Endothelial cell of umbilical vein (primary cell): Measurements from ENCODE around the gene MAPT.

Experiments used
- CTCF ChIP-seq, 2 donors: IDR thresholded peaks; 1 replicate in 1 of 2; 2 replicates in 1 of 2; pipeline ENCODE4 v1.5.1; 2011; ENCODE audit warnings: low read length in 2 of 2, mild to moderate bottlenecking in 2 of 2, moderate library complexity in 2 of 2, control low read depth in 1 of 2, inconsistent platforms in 1 of 2, low read depth in 1 of 2; ENCODE audit not compliant: insufficient read depth in 1 of 2; ENCODE audit errors: extremely low read depth in 1 of 2
- EZH2 ChIP-seq: IDR thresholded peaks from 2 replicates; pipeline ENCODE4 v1.6.1; 2012; ENCODE audit warnings: borderline replicate concordance, low read depth, mild to moderate bottlenecking, moderate library complexity, low read length, inconsistent platforms; ENCODE audit not compliant: severe bottlenecking
- FOS ChIP-seq: IDR thresholded peaks from 2 replicates; pipeline ENCODE4 v1.6.1; 2011; ENCODE audit warnings: mild to moderate bottlenecking, low read length, moderate library complexity, borderline replicate concordance; ENCODE audit not compliant: insufficient read depth
- GATA2 ChIP-seq: IDR thresholded peaks from 2 replicates; pipeline ENCODE4 v1.7.0; 2011; ENCODE audit warnings: low read depth, mild to moderate bottlenecking, moderate library complexity, mixed read lengths, low read length; ENCODE audit not compliant: insufficient read length, insufficient read depth
- JUN ChIP-seq: IDR thresholded peaks from 2 replicates; pipeline ENCODE4 v1.6.1; 2011; ENCODE audit warnings: borderline replicate concordance, low read depth; ENCODE audit not compliant: insufficient read length, insufficient read depth
- POLR2A ChIP-seq: IDR thresholded peaks from 2 replicates; pipeline ENCODE4 v1.6.1; 2012; ENCODE audit warnings: low read depth, mild to moderate bottlenecking, control low read depth, low read length
- POLR2AphosphoS5 ChIP-seq: IDR thresholded peaks from 2 replicates; pipeline ENCODE4 v1.6.1; 2012; ENCODE audit warnings: low read depth, mild to moderate bottlenecking, control low read depth, low read length, moderate library complexity; ENCODE audit not compliant: insufficient read depth
- TF ChIP-seq, protein P1 (sequence below): IDR thresholded peaks from 2 replicates; pipeline ENCODE4 v1.6.1; 2011; ENCODE audit not compliant: insufficient read depth, insufficient read length

DNA sequence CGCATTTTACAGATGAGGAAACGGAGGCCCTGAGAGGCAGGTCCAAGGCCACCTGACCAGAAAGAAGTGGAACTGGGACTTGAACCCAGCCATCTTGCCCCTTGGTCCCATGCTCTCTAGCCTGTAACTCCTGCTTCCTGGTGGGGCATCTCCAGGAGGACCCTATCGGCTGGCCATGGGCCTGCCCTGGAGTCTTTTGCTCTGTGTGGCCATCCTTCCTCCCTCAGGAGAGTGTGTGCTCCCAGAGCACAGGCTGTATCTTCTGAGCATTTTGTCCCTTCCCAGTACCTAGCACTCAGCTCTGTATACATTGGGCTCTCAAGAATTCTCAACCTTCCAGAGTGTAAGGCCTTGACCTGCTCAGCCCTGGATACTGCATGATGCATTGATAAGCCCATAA lies 76.3 kb downstream of the MAPT start:
- TF ChIP-seq CTCF (IDR thresholded peaks at IDR 0.05; ENCODE audit: extremely low read depth in 1 of 2, insufficient read depth in 1 of 2, low read depth in 1 of 2, low read length in 2 of 2) = no peak
- no peak for TF ChIP-seq POLR2A
- no peak for TF ChIP-seq POLR2AphosphoS5
- TF ChIP-seq EZH2 = no peak
- TF ChIP-seq, protein P1, sequence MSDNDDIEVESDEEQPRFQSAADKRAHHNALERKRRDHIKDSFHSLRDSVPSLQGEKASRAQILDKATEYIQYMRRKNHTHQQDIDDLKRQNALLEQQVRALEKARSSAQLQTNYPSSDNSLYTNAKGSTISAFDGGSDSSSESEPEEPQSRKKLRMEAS = no peak
- TF ChIP-seq GATA2 = no peak
- TF ChIP-seq JUN = no peak
- no peak for TF ChIP-seq FOS
